Activated T-helper 2 cell treated with anti-CD3 and anti-CD28 coated beads, Interferon-gamma antibody, Interleukin-2, Interleukin-4, amounts not matched to agents 10 μg/mL and 5 μg/mL and 100 μg/mL, durations not matched to agents 14 hours and 24 hours and 36 hours (primary cell): ENCODE data around the gene CMTM3. TPM values are rescaled to one million over a fixed set of nuclear protein-coding genes. Genes with fewer than 3 reads are reported as not detected.
"Not testable (repeated sequence)": the region's sequence is repeated elsewhere in the genome, so short reads cannot be mapped to it uniquely, and the experiment has no call there.

Experiments used
- DNase-seq: peaks from one replicate; pipeline ENCODE4 v3.0.0; 2021; ENCODE audit warnings: low spot score
- H3K27ac Mint-ChIP-seq: one replicate; pipeline ENCODE4 v1.8.0; 2021; ENCODE audit warnings: mixed read lengths
- H3K27me3 Mint-ChIP-seq: one replicate; pipeline ENCODE4 v1.8.0; 2021; ENCODE audit warnings: low read depth, mixed read lengths
- H3K36me3 Mint-ChIP-seq: one replicate; pipeline ENCODE4 v1.8.0; 2021; ENCODE audit warnings: low read depth, mixed read lengths
- H3K4me1 Mint-ChIP-seq: one replicate; pipeline ENCODE4 v1.8.0; 2021; ENCODE audit warnings: low read depth, mixed read lengths
- H3K4me3 Mint-ChIP-seq: one replicate; pipeline ENCODE4 v1.8.0; 2021; ENCODE audit warnings: low read depth, mild to moderate bottlenecking, moderate library complexity, mixed read lengths
- H3K9me3 Mint-ChIP-seq: one replicate; pipeline ENCODE4 v1.8.0; 2021; ENCODE audit warnings: mixed read lengths
- intact Hi-C: fragments of 100-400 bp; cut with micrococcal nuclease; formaldehyde crosslinking; loops from one replicate; pipeline ENCODE4 v1.15.1; 2023
- total RNA-seq: library from RNA; stranded (reverse); gene quantifications from 2 replicates; pipeline ENCODE4 v1.2.3, GENCODE V29; 2022

Gene CMTM3
- total RNA-seq, 1 donor from 2014 or later: 96.4 TPM

- peaks cover 3% of the 10 kb centered on the region for H3K4me1 Mint-ChIP-seq
- H3K27me3 Mint-ChIP-seq: no peaks in the 10 kb centered on the region
- H3K4me3 Mint-ChIP-seq: no peak overlapping the region
- peaks cover 9% of the 10 kb centered on the region for H3K36me3 Mint-ChIP-seq
- intact Hi-C loops: no loop called here
- no peak for DNase-seq
- H3K9me3 Mint-ChIP-seq: no peaks in the 10 kb centered on the region
- no peak overlapping the region for H3K27ac Mint-ChIP-seq
Measured at GRCh38 chr16:66617728-66618127, 13.2 kb downstream of the CMTM3 start.

- peaks cover 3% of the 10 kb centered on the region for H3K4me1 Mint-ChIP-seq
- no peak overlapping the region for H3K4me3 Mint-ChIP-seq
- intact Hi-C loops: no loop called here
- H3K36me3 Mint-ChIP-seq: peaks cover 4% of the 10 kb centered on the region
- H3K27ac Mint-ChIP-seq: no peak overlapping the region
- H3K9me3 Mint-ChIP-seq: no peaks in the 10 kb centered on the region
- no peak for DNase-seq
- no peaks in the 10 kb centered on the region for H3K27me3 Mint-ChIP-seq
Measured at GRCh38 chr16:66618588-66619375, 14.3 kb downstream of the CMTM3 start.

GRCh38 chr16:66619534-66620428 lies 15.3 kb downstream of the CMTM3 start:
- no peak for DNase-seq
- peaks cover 3% of the 10 kb centered on the region for H3K4me1 Mint-ChIP-seq
- no peak overlapping the region for H3K27ac Mint-ChIP-seq
- H3K27me3 Mint-ChIP-seq: no peaks in the 10 kb centered on the region
- no peak overlapping the region for H3K4me3 Mint-ChIP-seq
- H3K36me3 Mint-ChIP-seq: peaks cover 1% of the 10 kb centered on the region
- no peaks in the 10 kb centered on the region for H3K9me3 Mint-ChIP-seq
- intact Hi-C loops: no loop called here

- Mint-ChIP-seq H3K4me1 (peaks cover 3% of the 10 kb centered on the region), H3K4me3 (no peak overlapping the region), H3K27me3 (no peaks in the 10 kb centered on the region), H3K27ac (no peak overlapping the region), H3K9me3 (no peaks in the 10 kb centered on the region), H3K36me3 (no peaks in the 10 kb centered on the region)
- DNase-seq: no peak
- intact Hi-C loops: no loop called here
Measured at GRCh38 chr16:66620429-66620795, 15.9 kb downstream of the CMTM3 start.

- Mint-ChIP-seq H3K27ac (no peak overlapping the region), H3K4me3 (no peak overlapping the region), H3K4me1 (peaks cover 3% of the 10 kb centered on the region), H3K36me3 (no peaks in the 10 kb centered on the region), H3K9me3 (no peaks in the 10 kb centered on the region), H3K27me3 (no peaks in the 10 kb centered on the region)
- no peak for DNase-seq
- intact Hi-C loops: no loop called here
Measured at GRCh38 chr16:66621973-66622372, 17.5 kb downstream of the CMTM3 start.

GRCh38 chr16:66622863-66623262 lies 18.4 kb downstream of the CMTM3 start:
- H3K4me1 Mint-ChIP-seq: peaks cover 3% of the 10 kb centered on the region
- H3K36me3 Mint-ChIP-seq: no peaks in the 10 kb centered on the region
- H3K9me3 Mint-ChIP-seq: no peaks in the 10 kb centered on the region
- H3K4me3 Mint-ChIP-seq: no peak overlapping the region
- no peak overlapping the region for H3K27ac Mint-ChIP-seq
- H3K27me3 Mint-ChIP-seq: no peaks in the 10 kb centered on the region
- no peak for DNase-seq
- intact Hi-C loops: no loop called here

GRCh38 chr16:66623755-66624154 lies 19.3 kb downstream of the CMTM3 start:
- Mint-ChIP-seq H3K9me3 (no peaks in the 10 kb centered on the region), H3K27me3 (no peaks in the 10 kb centered on the region), H3K4me3 (no peak overlapping the region), H3K4me1 (peaks cover 3% of the 10 kb centered on the region), H3K27ac (no peak overlapping the region), H3K36me3 (no peaks in the 10 kb centered on the region)
- intact Hi-C loops: no loop called here
- DNase-seq: no peak

- H3K4me1 Mint-ChIP-seq, H3K36me3 Mint-ChIP-seq, H3K27me3 Mint-ChIP-seq, H3K9me3 Mint-ChIP-seq, H3K4me3 Mint-ChIP-seq, intact Hi-C loops, DNase-seq, H3K27ac Mint-ChIP-seq: not testable (repeated sequence)
Measured at GRCh38 chr16:66627611-66628378, 23.3 kb downstream of the CMTM3 start.

GRCh38 chr16:66629856-66630255 lies 25.4 kb downstream of the CMTM3 start:
- Mint-ChIP-seq H3K4me3 (no peak overlapping the region), H3K4me1 (no peaks in the 10 kb centered on the region), H3K36me3 (no peaks in the 10 kb centered on the region), H3K9me3 (no peaks in the 10 kb centered on the region), H3K27me3 (no peaks in the 10 kb centered on the region), H3K27ac (no peak overlapping the region)
- DNase-seq: no peak
- intact Hi-C loops: no loop called here

- intact Hi-C loops, H3K27ac Mint-ChIP-seq, DNase-seq, H3K36me3 Mint-ChIP-seq, H3K9me3 Mint-ChIP-seq, H3K4me3 Mint-ChIP-seq, H3K27me3 Mint-ChIP-seq, H3K4me1 Mint-ChIP-seq: not testable (repeated sequence)
Measured at GRCh38 chr16:66630561-66631260, 26.2 kb downstream of the CMTM3 start.

GRCh38 chr16:66631558-66631957 lies 27.1 kb downstream of the CMTM3 start:
- intact Hi-C loops, H3K4me3 Mint-ChIP-seq, H3K9me3 Mint-ChIP-seq, DNase-seq, H3K27ac Mint-ChIP-seq, H3K27me3 Mint-ChIP-seq, H3K36me3 Mint-ChIP-seq, H3K4me1 Mint-ChIP-seq: not testable (repeated sequence)

- H3K27ac Mint-ChIP-seq: no peak overlapping the region
Measured at GRCh38 chr16:66634527-66635196, 30.2 kb downstream of the CMTM3 start.

More at GRCh38 chr16:66634527-66635196, 30.2 kb downstream of the CMTM3 start:
- Mint-ChIP-seq H3K36me3 (no peaks in the 10 kb centered on the region), H3K27me3 (peaks cover 3% of the 10 kb centered on the region), H3K9me3 (no peaks in the 10 kb centered on the region), H3K4me1 (no peaks in the 10 kb centered on the region), H3K4me3 (no peak overlapping the region)
- intact Hi-C loops: no loop called here
- no peak for DNase-seq
